CD14-positive monocyte (primary cell): Measurements from ENCODE around the gene TLR8. TPM values are rescaled to one million over a fixed set of nuclear protein-coding genes. Genes with fewer than 3 reads are reported as not detected.

Source experiments
- DNase-seq, 3 donors: peaks; one replicate each; pipeline ENCODE4 v3.0.0-alpha.2; 2011 to 2022
- H2AFZ ChIP-seq: 2 replicates; pipeline ENCODE4 v1.6.0; 2012; ENCODE audit warnings: mild to moderate bottlenecking, low read depth, low read length, inconsistent platforms; ENCODE audit not compliant: insufficient read depth, poor library complexity, severe bottlenecking
- H3K27ac ChIP-seq, 2 donors: 1 replicate in 1 of 2; 2 replicates in 1 of 2; pipeline ENCODE4 v1.5.1; 2012 to 2013; ENCODE audit warnings: low read length in 2 of 2, control low read depth in 1 of 2, inconsistent platforms in 1 of 2, low read depth in 1 of 2, mild to moderate bottlenecking in 1 of 2
- H3K27me3 ChIP-seq, 2 donors: one replicate each; pipeline versions ENCODE4 v1.6.0 to v1.6.1; 2011 to 2013; ENCODE audit warnings: low read length in 2 of 2; ENCODE audit not compliant: control insufficient read depth in 2 of 2, insufficient read depth in 2 of 2
- H3K36me3 ChIP-seq, 2 donors: replicated peaks in 1 of 2; 1 replicate in 1 of 2; 2 replicates in 1 of 2; pipeline versions ENCODE4 v1.5.1 to v1.6.1; 2012 to 2013; ENCODE audit warnings: low read length in 2 of 2, control low read depth in 1 of 2, inconsistent platforms in 1 of 2, mild to moderate bottlenecking in 1 of 2; ENCODE audit not compliant: insufficient read depth in 2 of 2, control insufficient read depth in 1 of 2
- H3K4me1 ChIP-seq, 2 donors: 1 replicate in 1 of 2; 2 replicates in 1 of 2; pipeline versions ENCODE4 v1.5.1 to v1.6.1; 2012 to 2013; ENCODE audit warnings: low read length in 2 of 2, control low read depth in 1 of 2, inconsistent platforms in 1 of 2, mild to moderate bottlenecking in 1 of 2, moderate library complexity in 1 of 2; ENCODE audit not compliant: insufficient read depth in 2 of 2, control insufficient read depth in 1 of 2
- H3K4me2 ChIP-seq: replicated peaks from 2 replicates; pipeline ENCODE3; 2012; ENCODE audit warnings: low read length, moderate library complexity, mild to moderate bottlenecking; ENCODE audit not compliant: poor library complexity, severe bottlenecking; ENCODE audit errors: extremely low read depth
- H3K4me3 ChIP-seq, 3 experiments: fragments of 200-600 bp in 1 of 3; sonication (generic) in 1 of 3; replicated peaks in 1 of 3; 1 replicate in 2 of 3; 2 replicates in 1 of 3; pipeline ENCODE4 v1.5.1; 2011 to 2013; ENCODE audit warnings: low read length in 3 of 3, mild to moderate bottlenecking in 3 of 3, control low read depth in 2 of 3, low read depth in 2 of 3, inconsistent platforms in 1 of 3, moderate library complexity in 1 of 3
- H3K79me2 ChIP-seq: 2 replicates; pipeline ENCODE4 v1.6.0; 2012; ENCODE audit warnings: mild to moderate bottlenecking, control low read depth, inconsistent platforms, low read length, moderate library complexity; ENCODE audit not compliant: insufficient read depth
- H3K9ac ChIP-seq: 2 replicates; pipeline ENCODE4 v1.6.0; 2017; ENCODE audit warnings: low read length, mild to moderate bottlenecking; ENCODE audit not compliant: insufficient read depth, poor library complexity, severe bottlenecking
- H3K9me3 ChIP-seq, 2 donors: replicated peaks in 1 of 2; 1 replicate in 1 of 2; 2 replicates in 1 of 2; pipeline versions ENCODE4 v1.5.1 to v1.6.1; 2012 to 2013; ENCODE audit warnings: low read length in 2 of 2, control low read depth in 1 of 2; ENCODE audit not compliant: control insufficient read depth in 1 of 2, insufficient read depth in 1 of 2
- H4K20me1 ChIP-seq: 2 replicates; pipeline ENCODE4 v1.6.0; 2012; ENCODE audit warnings: mild to moderate bottlenecking, low read length, control low read depth, moderate library complexity; ENCODE audit not compliant: insufficient read depth
- H3K27ac Mint-ChIP-seq, 7 donors: one replicate each; pipeline ENCODE4 v1.8.0; 2020; ENCODE audit warnings: mild to moderate bottlenecking in 7 of 7, mixed read lengths in 7 of 7, moderate library complexity in 6 of 7, inconsistent platforms in 2 of 7
- H3K27me3 Mint-ChIP-seq, 3 donors: one replicate each; pipeline ENCODE4 v1.8.0; 2021 to 2022; ENCODE audit warnings: low read depth in 3 of 3, mild to moderate bottlenecking in 3 of 3, mixed read lengths in 3 of 3, moderate library complexity in 3 of 3, inconsistent platforms in 1 of 3
- H3K36me3 Mint-ChIP-seq, 2 donors: one replicate each; pipeline ENCODE4 v1.8.0; 2020; ENCODE audit warnings: mixed read lengths in 2 of 2, inconsistent platforms in 1 of 2, mild to moderate bottlenecking in 1 of 2
- H3K4me1 Mint-ChIP-seq: one replicate; pipeline ENCODE4 v1.8.0; 2020; ENCODE audit warnings: mild to moderate bottlenecking, mixed read lengths
- H3K4me3 Mint-ChIP-seq, 2 donors: one replicate each; pipeline ENCODE4 v1.8.0; 2020; ENCODE audit warnings: mild to moderate bottlenecking in 2 of 2, mixed read lengths in 2 of 2, moderate library complexity in 1 of 2
- H3K9me3 Mint-ChIP-seq, 7 donors: one replicate each; pipeline ENCODE4 v1.8.0; 2020 to 2022; ENCODE audit warnings: mixed read lengths in 7 of 7, mild to moderate bottlenecking in 6 of 7, moderate library complexity in 6 of 7, inconsistent platforms in 2 of 7
- WGBS: methylation state at CpG from one replicate; pipeline ENCODE4 v1.1.5; 2013; ENCODE audit warnings: missing lambda C conversion rate; ENCODE audit not compliant: insufficient coverage; 5-methylcytosine and 5-hydroxymethylcytosine counted together
- intact Hi-C, 2 donors: fragments of 100-400 bp; cut with micrococcal nuclease; formaldehyde crosslinking; loops; one replicate each; pipeline versions ENCODE4 v1.15.0 to v1.15.1; 2023
- polyA minus RNA-seq: library from RNA; depleted of rRNA, polyadenylated mRNA; stranded (reverse); fragments of >200 nt; gene quantifications from 2 replicates; pipeline ENCODE4 v1.2.3, GENCODE V29; 2012
- polyA plus RNA-seq, 3 donors: library from polyadenylated mRNA; depleted of rRNA in 1 of 3; unstranded in 2 of 3; stranded (reverse) in 1 of 3; fragments of 300-500 nt in 2 of 3; fragments of >200 nt in 1 of 3; fragmentation: Illumina TruSeq in 2 of 3; gene quantifications; 1 replicate in 2 of 3; 2 replicates in 1 of 3; pipeline ENCODE4 v1.2.3, GENCODE V29; 2012 to 2021
- total RNA-seq, 12 experiments: library from RNA in 1 of 12; stranded (reverse) in 1 of 12; fragments of 120-200 nt in 1 of 12; gene quantifications; one replicate each; pipeline ENCODE4 v1.2.4 and lab custom pipeline; 2013 to 2026; ENCODE audit warnings: mixed read lengths in 6 of 12, inconsistent platforms in 1 of 12
- TF ChIP-seq, protein P1 (sequence below): fragments of 200-600 bp; IDR thresholded peaks from one replicate; pipeline ENCODE4 v1.8.0; 2022; ENCODE audit warnings: antibody characterized with exemption, mild to moderate bottlenecking

The TLR8 gene
- 154 TPM for total RNA-seq (2013)
- polyA plus RNA-seq: 10 to 100 TPM; 23.1 to 61.9 (median 48.5) TPM
- 61.0 and 98.8 TPM in 2 replicates for polyA minus RNA-seq
- total RNA-seq (lab: John Stamatoyannopoulos, UW): 85.1 to 203 (median 117) reads per million in 11 experiments

DNA sequence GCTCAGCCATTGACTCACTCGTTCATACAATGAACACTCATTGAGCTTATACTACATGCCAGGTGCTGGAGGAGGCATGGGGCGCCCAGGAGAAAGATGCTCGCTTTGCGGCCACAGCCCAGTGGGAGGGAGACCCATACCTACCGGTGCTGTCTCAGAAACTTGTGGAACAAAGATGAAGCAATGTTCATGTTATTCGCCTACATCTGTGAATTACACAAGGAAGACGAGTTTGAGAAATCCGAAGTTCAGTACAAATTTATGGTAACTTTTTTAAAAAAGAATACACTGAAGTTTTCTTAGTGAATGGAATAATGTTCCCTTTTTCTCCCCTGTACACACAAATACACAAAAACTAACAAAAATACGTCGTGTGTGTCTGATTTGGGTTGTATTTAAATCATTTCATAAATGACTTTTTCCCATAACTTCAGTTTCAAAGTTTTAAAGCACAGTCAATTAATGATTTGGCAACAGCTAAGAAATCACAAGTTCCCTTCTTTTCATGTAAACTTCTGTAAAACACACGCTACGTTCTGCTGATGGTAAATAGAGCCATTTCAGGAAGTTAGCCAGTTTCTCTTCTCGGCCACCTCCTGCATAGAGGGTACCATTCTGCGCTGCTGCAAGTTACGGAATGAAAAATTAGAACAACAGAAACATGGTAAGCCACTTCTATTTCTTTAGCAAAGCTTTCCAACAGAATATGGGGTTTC is at the start of gene TLR8:
TLR8 (plus strand) TSS at position 575 of the 716 bp plus-strand sequence; CDS start at position 662, 87 bp downstream.
- H3K79me2 ChIP-seq: peaks cover 51% of the 10 kb centered on the region
- H2AFZ ChIP-seq: no peak within 1 kb of the TSS
- peaks cover 0 to 55% (median 0%) of the 10 kb centered on the region in 3 donors for H3K27me3 Mint-ChIP-seq
- TF ChIP-seq, protein P1, sequence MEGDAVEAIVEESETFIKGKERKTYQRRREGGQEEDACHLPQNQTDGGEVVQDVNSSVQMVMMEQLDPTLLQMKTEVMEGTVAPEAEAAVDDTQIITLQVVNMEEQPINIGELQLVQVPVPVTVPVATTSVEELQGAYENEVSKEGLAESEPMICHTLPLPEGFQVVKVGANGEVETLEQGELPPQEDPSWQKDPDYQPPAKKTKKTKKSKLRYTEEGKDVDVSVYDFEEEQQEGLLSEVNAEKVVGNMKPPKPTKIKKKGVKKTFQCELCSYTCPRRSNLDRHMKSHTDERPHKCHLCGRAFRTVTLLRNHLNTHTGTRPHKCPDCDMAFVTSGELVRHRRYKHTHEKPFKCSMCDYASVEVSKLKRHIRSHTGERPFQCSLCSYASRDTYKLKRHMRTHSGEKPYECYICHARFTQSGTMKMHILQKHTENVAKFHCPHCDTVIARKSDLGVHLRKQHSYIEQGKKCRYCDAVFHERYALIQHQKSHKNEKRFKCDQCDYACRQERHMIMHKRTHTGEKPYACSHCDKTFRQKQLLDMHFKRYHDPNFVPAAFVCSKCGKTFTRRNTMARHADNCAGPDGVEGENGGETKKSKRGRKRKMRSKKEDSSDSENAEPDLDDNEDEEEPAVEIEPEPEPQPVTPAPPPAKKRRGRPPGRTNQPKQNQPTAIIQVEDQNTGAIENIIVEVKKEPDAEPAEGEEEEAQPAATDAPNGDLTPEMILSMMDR: no peak
- intact Hi-C loops: no loop called here
- H3K4me1 ChIP-seq: peaks cover 67 to 85% of the 10 kb centered on the region in 2 donors
- H3K9me3 ChIP-seq: no peaks in the 10 kb centered on the region
- peaks cover 0 to 4% (median 0%) of the 10 kb centered on the region in 7 donors for H3K9me3 Mint-ChIP-seq
- H3K27me3 ChIP-seq: peaks cover 0 to 8% of the 10 kb centered on the region in 2 donors
- peak within 1 kb of the TSS; percentile 63 to 96 (median 71) for H3K4me3 ChIP-seq
- peak within 1 kb of the TSS; percentile 75 to 82 for H3K27ac ChIP-seq
- H3K4me1 Mint-ChIP-seq: peaks cover 67% of the 10 kb centered on the region
- peak; percentile 53 to 77 (median 72) for DNase-seq
- H4K20me1 ChIP-seq: peaks cover 32% of the 10 kb centered on the region
- peaks cover 7 to 12% of the 10 kb centered on the region in 2 donors for H3K36me3 Mint-ChIP-seq
- no CpG with 5 or more reads among the region's 15 CpGs for WGBS
- H3K27ac Mint-ChIP-seq: peak within 1 kb of the TSS; percentile 82 to 95 (median 90)
- H3K9ac ChIP-seq: no peak within 1 kb of the TSS
- H3K36me3 ChIP-seq: peaks cover 0 to 3% of the 10 kb centered on the region in 2 donors
- H3K4me3 Mint-ChIP-seq: peak within 1 kb of the TSS; percentile 73 to 88
- peak within 1 kb of the TSS; percentile 70 for H3K4me2 ChIP-seq

DNA sequence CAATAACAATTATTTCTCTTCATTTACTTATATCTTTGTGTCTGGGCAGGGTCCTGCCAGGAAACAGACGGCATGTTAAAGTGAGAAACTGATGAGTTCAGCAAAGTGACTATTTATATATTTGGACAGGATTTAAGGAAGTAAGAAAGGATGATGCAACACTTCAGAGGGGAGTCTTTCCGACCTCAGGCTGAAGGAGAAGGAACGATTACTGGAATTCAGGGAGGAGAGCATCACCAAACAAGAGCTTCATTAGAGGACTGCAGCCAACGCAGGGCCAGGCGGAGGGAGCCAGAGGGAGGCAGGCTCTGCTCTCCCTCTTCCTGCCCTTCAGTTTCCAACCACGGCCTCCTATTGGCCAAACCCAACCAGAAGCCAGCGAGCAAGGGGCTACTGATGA is 41.1 kb upstream of the TLR8 start:
- peaks cover 30% of the 10 kb centered on the region for H3K79me2 ChIP-seq
- H3K4me2 ChIP-seq: peak overlapping the region; percentile 62
- no peak overlapping the region for H3K9ac ChIP-seq
- H3K9me3 ChIP-seq: no peaks in the 10 kb centered on the region
- H3K27ac Mint-ChIP-seq: peak overlapping the region; percentile 53 to 88 (median 80)
- peaks cover 0 to 2% (median 0%) of the 10 kb centered on the region in 3 donors for H3K27me3 Mint-ChIP-seq
- peak; percentile 33 to 69 (median 58) for DNase-seq
- H4K20me1 ChIP-seq: no peaks in the 10 kb centered on the region
- H3K4me3 Mint-ChIP-seq: peak overlapping the region; percentile 44 to 78
- H3K36me3 ChIP-seq: no peaks in the 10 kb centered on the region
- H3K4me3 ChIP-seq: peak overlapping the region in 1 of 3 experiments; percentile 57
- intact Hi-C loops: no loop called here
- peak overlapping the region; percentile 5 to 50 for H3K27ac ChIP-seq
- H3K9me3 Mint-ChIP-seq: peaks cover 2 to 38% (median 12%) of the 10 kb centered on the region in 7 donors
- WGBS: no CpG with 5 or more reads among the region's 7 CpGs
- TF ChIP-seq, protein P1: no peak
- peaks cover 38% of the 10 kb centered on the region for H3K4me1 Mint-ChIP-seq
- H2AFZ ChIP-seq: no peak overlapping the region
- peaks cover 0 to 3% of the 10 kb centered on the region in 2 donors for H3K27me3 ChIP-seq
- H3K4me1 ChIP-seq: peaks cover 47 to 55% of the 10 kb centered on the region in 2 donors
- H3K36me3 Mint-ChIP-seq: peaks cover 5 to 10% of the 10 kb centered on the region in 2 donors
